NCI-H2227 treated with DMSO at 0.1 percent for 48 hours (cell line): ENCODE results near the gene TMC8.
A peak's percentile ranks its signal among the peaks of the same experiment; 100 is the strongest.
"Not testable (repeated sequence)": the region's sequence is repeated elsewhere in the genome, so short reads cannot be mapped to it uniquely, and the experiment has no call there.

Experiments
- DNase-seq: peaks from one replicate; lab custom pipeline; 2025; lab: John Stamatoyannopoulos, UW

The TMC8 gene

DNA sequence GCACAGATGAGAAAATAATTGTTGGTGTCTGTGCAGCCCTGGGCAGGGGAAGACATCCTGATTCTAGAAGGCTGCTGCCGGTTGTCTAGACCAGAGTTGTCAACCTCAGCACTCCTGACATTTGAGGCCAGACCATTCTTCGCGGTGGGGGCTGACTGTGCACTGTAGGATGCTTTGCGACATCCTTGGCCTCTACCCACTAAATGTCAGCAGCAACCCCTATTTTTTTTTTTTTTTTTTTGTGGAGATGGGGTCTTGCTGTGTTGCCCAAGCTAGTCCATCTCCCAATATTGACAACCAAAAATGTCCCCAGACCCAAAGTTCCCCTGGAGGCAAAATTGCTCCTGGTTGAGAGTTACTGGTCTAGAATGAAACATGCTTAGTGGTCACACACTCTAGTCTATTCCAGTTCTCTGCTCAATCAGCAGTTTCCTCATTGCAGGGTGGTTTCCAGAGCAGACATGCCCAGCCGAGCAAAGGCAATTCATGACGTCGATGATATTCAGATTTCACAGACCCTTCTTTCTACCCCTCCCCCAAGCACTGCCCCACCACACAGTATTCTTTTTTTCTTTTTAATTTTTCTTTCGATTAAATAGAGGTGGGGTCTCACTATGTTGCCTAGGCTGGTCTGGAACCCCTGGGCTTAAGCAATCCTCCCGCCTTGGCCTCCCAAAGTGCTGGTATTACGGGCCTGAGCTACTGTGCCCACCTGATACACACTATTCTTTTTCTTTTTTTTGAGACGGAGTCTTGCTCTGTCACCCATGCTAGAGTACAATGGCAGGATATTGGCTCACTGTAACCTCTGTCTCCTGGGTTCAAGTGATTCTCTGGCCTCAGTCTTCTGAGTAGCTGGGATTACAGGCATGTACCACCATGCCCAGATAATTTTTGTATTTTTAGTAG, 24.6 kb downstream of the TMC8 start:
- DNase-seq, result no peak

GRCh38 chr17:78159575-78160158, 29.1 kb downstream of the TMC8 start:
- DNase-seq, result no peak

DNA sequence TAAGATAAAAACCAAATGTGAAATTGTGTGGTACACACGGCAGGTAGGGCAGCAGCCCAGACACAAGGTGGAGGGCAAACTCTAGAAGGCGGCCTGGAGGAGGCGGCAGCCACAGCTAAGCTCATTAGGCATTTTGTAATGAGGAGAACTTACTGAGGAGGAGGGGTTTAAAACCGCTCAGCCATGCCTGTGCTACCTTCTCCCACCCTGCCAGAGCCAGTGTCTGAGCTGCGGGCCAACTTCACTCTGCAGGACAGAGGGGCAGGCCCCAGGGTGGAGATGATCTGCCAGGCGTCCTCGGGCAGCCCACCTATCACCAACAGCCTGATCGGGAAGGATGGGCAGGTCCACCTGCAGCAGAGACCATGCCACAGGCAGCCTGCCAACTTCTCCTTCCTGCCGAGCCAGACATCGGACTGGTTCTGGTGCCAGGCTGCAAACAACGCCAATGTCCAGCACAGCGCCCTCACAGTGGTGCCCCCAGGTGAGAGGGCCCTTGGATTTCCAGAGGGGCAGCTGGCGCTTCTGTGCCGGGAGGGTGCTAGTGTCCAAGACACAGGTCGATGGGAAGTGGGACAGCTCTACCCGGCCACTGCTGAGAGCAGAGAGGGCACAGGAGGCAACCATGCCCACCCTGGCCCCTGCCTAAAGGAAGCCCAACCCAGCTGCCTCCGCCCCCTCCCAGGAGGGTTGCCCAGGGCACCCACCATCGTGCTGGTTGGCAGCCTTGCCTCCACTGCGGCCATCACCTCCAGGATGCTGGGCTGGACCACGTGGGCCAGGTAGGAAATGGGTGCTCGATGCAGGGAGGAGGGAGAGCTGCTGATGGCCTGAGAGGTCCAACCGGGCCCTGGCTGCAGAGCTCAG, 33.5 kb downstream of the TMC8 start:
- DNase-seq, result no peak

- no peak for DNase-seq
Observed at GRCh38 chr17:78164748-78165607, 34.4 kb downstream of the TMC8 start.

GRCh38 chr17:78166416-78166815, 35.8 kb downstream of the TMC8 start:
- DNase-seq, result no peak

- peak; percentile 73 for DNase-seq
Observed at GRCh38 chr17:78168242-78168902, 37.8 kb downstream of the TMC8 start, which contains the start of gene SYNGR2. SYNGR2 (plus strand) TSS chr17:78168581; CDS start chr17:78168617, 36 bp downstream.

DNA sequence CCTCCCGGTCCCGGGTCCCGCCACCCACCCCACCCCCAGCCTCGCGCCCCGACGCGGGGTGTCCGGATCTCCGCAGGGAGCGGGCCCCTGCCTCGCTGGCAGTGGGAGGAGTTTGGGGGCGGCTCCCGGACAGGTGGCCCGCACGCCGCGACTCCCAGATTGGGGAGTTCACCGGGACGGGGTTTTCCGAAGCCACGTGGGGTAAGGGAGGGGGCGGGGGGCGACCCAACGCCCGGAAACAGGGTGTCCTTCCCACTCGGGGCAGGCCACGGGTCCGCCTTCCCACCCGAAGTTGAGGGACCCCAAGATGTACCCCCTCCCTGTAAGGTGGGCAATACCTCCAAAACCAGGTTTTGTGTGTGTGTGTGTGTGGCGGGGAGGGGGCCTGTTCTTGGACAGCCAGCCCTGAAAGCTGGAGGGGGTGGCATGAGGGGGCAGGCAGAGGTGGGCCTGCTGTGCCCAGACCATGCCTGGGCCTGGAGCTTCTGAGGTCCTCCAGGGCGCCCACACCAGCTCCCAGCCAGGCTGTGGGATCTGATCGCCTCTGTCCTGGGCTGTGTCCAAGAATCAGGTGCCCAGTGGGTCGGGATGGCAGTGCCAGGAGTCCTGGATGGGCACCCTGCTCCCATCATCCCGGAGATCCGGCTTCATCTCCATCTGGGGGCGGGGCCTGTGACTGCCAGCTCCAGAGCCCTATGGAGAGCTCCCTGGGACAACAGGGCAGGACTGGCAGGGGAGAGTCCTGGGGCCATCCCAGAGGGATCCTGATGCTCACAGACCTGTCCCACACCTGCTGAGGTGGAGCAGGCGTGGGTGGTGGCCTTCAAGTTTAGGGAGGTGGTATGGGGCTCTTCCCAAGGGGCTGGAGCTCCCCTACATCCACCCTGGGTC, 38.6 kb downstream of the TMC8 start:
- DNase-seq, result no peak

DNA sequence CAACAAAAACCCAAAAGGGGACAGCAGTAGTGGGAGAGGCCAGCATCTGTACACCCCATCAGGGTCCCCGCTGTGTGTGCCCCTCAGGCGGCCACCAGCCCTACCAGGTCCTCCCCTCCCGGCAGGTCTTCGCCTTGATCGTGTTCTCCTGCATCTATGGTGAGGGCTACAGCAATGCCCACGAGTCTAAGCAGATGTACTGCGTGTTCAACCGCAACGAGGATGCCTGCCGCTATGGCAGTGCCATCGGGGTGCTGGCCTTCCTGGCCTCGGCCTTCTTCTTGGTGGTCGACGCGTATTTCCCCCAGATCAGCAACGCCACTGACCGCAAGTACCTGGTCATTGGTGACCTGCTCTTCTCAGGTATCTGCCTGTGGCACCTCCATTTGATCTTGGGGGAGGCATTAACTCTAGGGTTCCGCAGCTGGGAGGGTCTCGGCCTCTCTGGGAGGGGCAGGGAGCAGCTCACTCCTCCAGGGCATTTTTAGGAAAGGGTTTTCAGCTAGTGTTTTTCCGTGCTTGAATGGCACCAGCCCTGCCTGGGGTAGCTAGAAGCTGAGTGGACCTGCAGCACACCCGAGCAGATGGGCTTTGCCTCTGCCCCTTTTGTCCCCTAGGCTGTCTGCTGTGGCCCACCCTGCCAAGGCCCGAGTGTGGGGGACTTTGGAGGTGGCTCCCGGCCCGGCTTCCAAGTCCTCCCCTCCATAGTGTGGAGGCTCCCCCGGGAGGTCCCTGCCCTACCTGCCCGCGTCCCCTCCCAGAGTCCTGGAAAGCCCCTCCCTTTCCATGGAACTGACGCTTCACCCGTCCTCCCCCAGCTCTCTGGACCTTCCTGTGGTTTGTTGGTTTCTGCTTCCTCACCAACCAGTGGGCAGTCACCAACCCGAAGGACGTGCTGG, 40.4 kb downstream of the TMC8 start:
- no peak for DNase-seq

GRCh38 chr17:78171591-78172248, 41.1 kb downstream of the TMC8 start:
- DNase-seq, result not testable (repeated sequence)

DNA sequence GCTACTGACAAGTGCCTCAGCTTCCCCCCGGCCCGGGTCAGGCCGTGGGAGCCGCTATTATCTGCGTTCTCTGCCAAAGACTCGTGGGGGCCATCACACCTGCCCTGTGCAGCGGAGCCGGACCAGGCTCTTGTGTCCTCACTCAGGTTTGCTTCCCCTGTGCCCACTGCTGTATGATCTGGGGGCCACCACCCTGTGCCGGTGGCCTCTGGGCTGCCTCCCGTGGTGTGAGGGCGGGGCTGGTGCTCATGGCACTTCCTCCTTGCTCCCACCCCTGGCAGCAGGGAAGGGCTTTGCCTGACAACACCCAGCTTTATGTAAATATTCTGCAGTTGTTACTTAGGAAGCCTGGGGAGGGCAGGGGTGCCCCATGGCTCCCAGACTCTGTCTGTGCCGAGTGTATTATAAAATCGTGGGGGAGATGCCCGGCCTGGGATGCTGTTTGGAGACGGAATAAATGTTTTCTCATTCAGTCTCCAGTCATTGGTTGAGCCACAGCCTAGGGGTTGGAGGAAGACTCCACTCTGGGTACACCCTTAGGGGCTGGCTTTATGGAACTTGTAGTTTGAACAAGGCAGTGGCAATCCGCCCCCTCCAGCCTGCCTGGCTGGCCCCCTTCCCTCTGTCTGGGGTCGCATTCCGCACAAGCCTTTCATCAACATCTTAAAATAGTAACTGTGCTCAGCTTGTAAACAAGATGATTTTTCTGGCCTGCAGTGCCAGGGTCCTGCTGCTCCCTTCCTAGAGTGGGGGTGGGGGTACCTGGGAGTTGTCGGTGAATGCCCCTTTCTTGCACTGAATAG, 41.9 kb downstream of the TMC8 start:
- DNase-seq, result peak; percentile 8

DNA sequence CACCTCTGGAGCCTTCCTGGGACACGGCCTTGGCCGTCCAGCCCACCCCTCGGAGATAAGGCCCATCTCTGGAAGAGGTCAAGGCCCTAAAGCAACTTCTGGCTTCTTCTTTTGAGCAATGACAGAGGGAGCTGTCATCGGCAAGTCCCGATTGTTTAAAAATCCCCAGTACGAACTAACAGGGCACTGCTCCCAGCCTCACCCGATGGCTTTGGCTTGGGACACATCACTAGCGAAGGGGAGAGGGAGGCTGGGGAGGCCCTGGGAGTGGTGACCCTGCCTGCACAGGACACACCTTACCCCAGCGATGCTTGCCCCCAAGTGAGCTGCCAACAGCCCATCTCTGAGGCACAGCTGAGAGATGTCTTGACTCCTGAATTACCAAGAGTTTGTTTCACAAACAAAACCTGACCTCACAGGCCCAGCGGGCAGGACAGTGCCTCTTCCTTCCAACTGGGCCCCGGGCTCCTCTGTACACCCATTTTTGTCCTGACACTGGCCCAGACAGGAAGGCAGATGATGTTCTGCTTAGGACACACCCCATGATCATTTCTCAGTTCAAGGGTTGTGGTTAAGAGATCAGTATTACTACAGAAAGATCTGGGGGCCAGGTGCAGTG, 42.6 kb downstream of the TMC8 start:
- no peak for DNase-seq

DNA sequence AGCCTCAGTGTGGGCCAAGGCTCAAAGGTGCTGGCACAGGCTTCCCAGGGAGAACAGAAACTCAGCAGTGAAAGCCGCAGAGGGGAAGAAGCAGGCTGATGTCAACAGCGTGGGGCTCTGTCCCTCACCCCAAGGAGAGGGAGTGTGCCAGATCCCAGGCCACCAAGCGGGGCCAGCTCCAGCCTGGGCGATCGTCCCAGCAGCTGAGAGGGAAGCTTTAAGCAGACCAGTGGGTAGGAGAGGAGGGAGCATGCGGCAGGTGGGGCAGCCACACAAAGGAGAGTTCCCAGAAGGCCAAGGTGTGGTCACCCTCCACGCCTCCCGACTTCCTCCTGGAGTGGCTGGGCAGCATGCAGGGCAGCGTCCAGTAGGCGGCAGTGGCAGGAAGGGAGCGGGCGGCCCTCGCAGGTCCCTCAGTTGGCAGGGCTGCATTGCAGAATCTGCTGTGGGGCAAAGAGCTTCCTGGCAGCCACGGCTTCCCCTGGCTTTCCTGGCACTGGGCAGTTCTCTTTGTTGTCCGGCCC, 43.8 kb downstream of the TMC8 start:
- DNase-seq, result no peak

DNA sequence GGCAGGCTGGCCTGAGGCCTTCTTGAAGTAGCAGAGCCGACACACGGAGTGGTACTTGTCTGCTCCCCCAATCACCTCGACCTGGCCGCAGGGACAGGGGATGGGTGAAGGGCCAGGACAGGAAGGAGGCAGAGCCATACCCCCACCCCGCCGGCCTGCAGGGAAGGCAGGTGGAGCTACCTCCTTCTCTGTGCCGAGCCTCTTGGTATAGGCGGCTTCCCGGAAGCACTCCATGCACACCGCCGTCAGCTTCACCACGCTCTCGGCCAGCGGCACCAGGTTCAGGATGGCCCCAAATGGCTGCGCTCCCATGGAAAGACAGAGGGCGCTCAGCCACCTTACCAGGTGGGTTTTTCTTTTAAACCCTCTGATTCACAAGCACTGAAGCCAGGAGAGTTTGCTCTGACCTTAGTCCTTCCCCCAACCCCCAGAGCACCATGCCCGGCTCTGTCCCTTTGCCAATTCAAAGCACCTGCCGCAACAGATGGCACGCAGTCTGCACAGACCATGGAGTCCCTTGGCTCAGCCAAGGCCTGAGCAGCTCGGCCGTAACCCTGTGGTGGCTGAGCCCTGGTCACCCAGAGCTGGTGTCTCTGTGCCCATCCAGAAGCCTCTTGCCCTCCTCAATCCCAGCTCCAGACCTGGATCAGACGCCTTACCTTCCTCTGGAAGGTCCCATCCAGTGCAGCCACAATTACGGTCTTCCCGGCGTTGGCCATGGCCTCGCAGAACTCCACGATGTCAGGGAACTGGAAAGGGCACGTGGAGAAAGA, 44.5 kb downstream of the TMC8 start:
- no peak for DNase-seq

GRCh38 chr17:78175643-78175981, 45.0 kb downstream of the TMC8 start:
- DNase-seq, result no peak

GRCh38 chr17:78176548-78177025, 46.0 kb downstream of the TMC8 start:
- DNase-seq, result peak; percentile 26

GRCh38 chr17:78179372-78179771, 48.8 kb downstream of the TMC8 start:
- no peak for DNase-seq
